ENCODE results near the gene ATP7B. TPM values are rescaled to one million over a fixed set of nuclear protein-coding genes. Genes with fewer than 3 reads are reported as not detected.
"Not testable (repeated sequence)": the region's sequence is repeated elsewhere in the genome, so short reads cannot be mapped to it uniquely, and the experiment has no call there.

Gene ATP7B
- total RNA-seq, 2 experiments from 2014 or later, result 0.38 to 0.80 TPM

- CTCF ChIA-PET, result interaction anchor here (1.2 to 5.3 kb wide), 6 partner anchors 9 to 193 kb away, joined by 3 to 22 read pairs (median 6); partner anchors contain the start of genes ALG11, ATP7B and NEK5
- DNase-seq, result no peak
- Mint-ChIP-seq H3K36me3 (no peaks in the 10 kb centered on the region), H3K4me3 (no peak overlapping the region), H3K9me3 (ENCODE audit: low read depth) (no peaks in the 10 kb centered on the region), H3K27ac (no peak overlapping the region), H3K4me1 (peaks cover under 1% of the 10 kb centered on the region), H3K27me3 (peaks cover 23% of the 10 kb centered on the region)
- ATAC-seq, result peak; percentile 82
Observed at GRCh38 chr13:52001120-52001731, 10.0 kb downstream of the ATP7B start.

GRCh38 chr13:51999921-52000320 is 11.3 kb downstream of the ATP7B start:
- H3K9me3 Mint-ChIP-seq (ENCODE audit: low read depth), result no peaks in the 10 kb centered on the region
- H3K4me3 Mint-ChIP-seq, result no peak overlapping the region
- ATAC-seq, result no peak
- no peaks in the 10 kb centered on the region for H3K36me3 Mint-ChIP-seq
- H3K4me1 Mint-ChIP-seq, result peaks cover 8% of the 10 kb centered on the region
- no peak overlapping the region for H3K27ac Mint-ChIP-seq
- DNase-seq, result no peak
- H3K27me3 Mint-ChIP-seq, result peaks cover 24% of the 10 kb centered on the region
- CTCF ChIA-PET, result interaction anchor here (1.2 to 5.3 kb wide), 4 partner anchors 12 to 451 kb away, joined by 3 to 22 read pairs (median 5); partner anchors contain the start of genes ALG11, ATP7B, NEK5 and VPS36

- no peak overlapping the region for H3K4me3 Mint-ChIP-seq
- H3K27ac Mint-ChIP-seq, result no peak overlapping the region
- DNase-seq (no peak), ATAC-seq (no peak)
- peaks cover 24% of the 10 kb centered on the region for H3K27me3 Mint-ChIP-seq
- peaks cover 8% of the 10 kb centered on the region for H3K4me1 Mint-ChIP-seq
- H3K36me3 Mint-ChIP-seq, result no peaks in the 10 kb centered on the region
- CTCF ChIA-PET, result interaction anchor here (1.4 to 5.3 kb wide), 4 partner anchors 13 to 451 kb away, joined by 4 to 22 read pairs (median 10); partner anchors contain the start of genes ALG11, ATP7B, NEK5 and VPS36
- H3K9me3 Mint-ChIP-seq (ENCODE audit: low read depth), result no peaks in the 10 kb centered on the region
Observed at GRCh38 chr13:51999510-51999911, 11.7 kb downstream of the ATP7B start.

GRCh38 chr13:51998723-51999509 is 12.3 kb downstream of the ATP7B start:
- peaks cover 25% of the 10 kb centered on the region for H3K27me3 Mint-ChIP-seq
- no peaks in the 10 kb centered on the region for H3K9me3 Mint-ChIP-seq (ENCODE audit: low read depth)
- H3K27ac Mint-ChIP-seq, result no peak overlapping the region

GRCh38 chr13:51997641-51998330 is 13.5 kb downstream of the ATP7B start:
- DNase-seq (no peak), ATAC-seq (no peak)
- H3K27ac Mint-ChIP-seq, result no peak overlapping the region
- H3K27me3 Mint-ChIP-seq, result peaks cover 29% of the 10 kb centered on the region
- CTCF ChIA-PET, result interaction anchor here (1.2 to 2.9 kb wide), 2 partner anchors 122 to 130 kb away, joined by 3 to 13 read pairs; partner anchors contain the start of gene NEK5
- H3K4me1 Mint-ChIP-seq, result peaks cover 8% of the 10 kb centered on the region
- H3K36me3 Mint-ChIP-seq, result no peaks in the 10 kb centered on the region
- no peaks in the 10 kb centered on the region for H3K9me3 Mint-ChIP-seq (ENCODE audit: low read depth)
- no peak overlapping the region for H3K4me3 Mint-ChIP-seq

More at GRCh38 chr13:51998723-51999509, 12.3 kb downstream of the ATP7B start:
- CTCF ChIA-PET, result interaction anchor here (1.2 to 2.9 kb wide), 2 partner anchors 121 to 129 kb away, joined by 3 to 13 read pairs; partner anchors contain the start of gene NEK5
- DNase-seq (no peak), ATAC-seq (no peak)
- no peaks in the 10 kb centered on the region for H3K36me3 Mint-ChIP-seq
- peaks cover 8% of the 10 kb centered on the region for H3K4me1 Mint-ChIP-seq
- H3K4me3 Mint-ChIP-seq, result no peak overlapping the region

- CTCF ChIA-PET, result interaction anchor here (2.9 kb wide), 1 partner anchor 131 kb away, joined by 13 read pairs; the partner anchor contains the start of gene NEK5
- Mint-ChIP-seq H3K27ac (no peak overlapping the region), H3K4me3 (no peak overlapping the region), H3K36me3 (no peaks in the 10 kb centered on the region), H3K27me3 (peaks cover 29% of the 10 kb centered on the region), H3K4me1 (peaks cover 8% of the 10 kb centered on the region), H3K9me3 (ENCODE audit: low read depth) (no peaks in the 10 kb centered on the region)
- DNase-seq (no peak), ATAC-seq (no peak)
Observed at GRCh38 chr13:51997186-51997585, 14.1 kb downstream of the ATP7B start.

GRCh38 chr13:51996641-51997040 is 14.6 kb downstream of the ATP7B start:
- Mint-ChIP-seq H3K27ac (no peak overlapping the region), H3K36me3 (no peaks in the 10 kb centered on the region), H3K9me3 (ENCODE audit: low read depth) (no peaks in the 10 kb centered on the region), H3K4me1 (peaks cover 8% of the 10 kb centered on the region), H3K4me3 (no peak overlapping the region), H3K27me3 (peaks cover 29% of the 10 kb centered on the region)
- ATAC-seq (no peak), DNase-seq (no peak)
- CTCF ChIA-PET, result interaction anchor here (0.6 to 2.9 kb wide), 2 partner anchors 38 to 131 kb away, joined by 3 to 13 read pairs; partner anchors contain the start of gene NEK5

GRCh38 chr13:51995677-51996551 is 15.3 kb downstream of the ATP7B start:
- DNase-seq, result no peak
- peaks cover 8% of the 10 kb centered on the region for H3K4me1 Mint-ChIP-seq
- no peak overlapping the region for H3K27ac Mint-ChIP-seq
- CTCF ChIA-PET, result interaction anchor here (0.6 kb wide), 1 partner anchor 37 kb away, joined by 3 read pairs; no protein-coding TSS in a partner anchor
- H3K9me3 Mint-ChIP-seq (ENCODE audit: low read depth), result no peaks in the 10 kb centered on the region
- no peak overlapping the region for H3K4me3 Mint-ChIP-seq
- no peak for ATAC-seq
- no peaks in the 10 kb centered on the region for H3K36me3 Mint-ChIP-seq
- peaks cover 25% of the 10 kb centered on the region for H3K27me3 Mint-ChIP-seq

- peaks cover 17% of the 10 kb centered on the region for H3K27me3 Mint-ChIP-seq
- no peak for ATAC-seq
- H3K4me3 Mint-ChIP-seq, result no peak overlapping the region
- CTCF ChIA-PET, result no interaction called here
- H3K27ac Mint-ChIP-seq, result no peak overlapping the region
- no peaks in the 10 kb centered on the region for H3K9me3 Mint-ChIP-seq (ENCODE audit: low read depth)
- no peak for DNase-seq
- no peaks in the 10 kb centered on the region for H3K36me3 Mint-ChIP-seq
- H3K4me1 Mint-ChIP-seq, result peaks cover 8% of the 10 kb centered on the region
Observed at GRCh38 chr13:51993713-51994112, 17.5 kb downstream of the ATP7B start.

GRCh38 chr13:51988988-51989618 is 22.1 kb downstream of the ATP7B start:
- no peak overlapping the region for H3K4me3 Mint-ChIP-seq
- no peak overlapping the region for H3K27ac Mint-ChIP-seq
- DNase-seq (no peak), ATAC-seq (no peak)
- CTCF ChIA-PET, result no interaction called here
- peaks cover 45% of the 10 kb centered on the region for H3K27me3 Mint-ChIP-seq
- H3K4me1 Mint-ChIP-seq, result no peaks in the 10 kb centered on the region
- H3K9me3 Mint-ChIP-seq (ENCODE audit: low read depth), result no peaks in the 10 kb centered on the region
- no peaks in the 10 kb centered on the region for H3K36me3 Mint-ChIP-seq

- CTCF ChIA-PET; H3K27ac Mint-ChIP-seq; H3K4me1 Mint-ChIP-seq; DNase-seq; H3K4me3 Mint-ChIP-seq; H3K36me3 Mint-ChIP-seq; H3K9me3 Mint-ChIP-seq (ENCODE audit: low read depth); ATAC-seq: not testable (repeated sequence)
- H3K27me3 Mint-ChIP-seq, result peaks cover 45% of the 10 kb centered on the region
Observed at GRCh38 chr13:51984904-51985303, 26.3 kb downstream of the ATP7B start.

GRCh38 chr13:51983292-51983691 is 28.0 kb downstream of the ATP7B start:
- H3K27ac Mint-ChIP-seq; H3K9me3 Mint-ChIP-seq (ENCODE audit: low read depth); H3K36me3 Mint-ChIP-seq; H3K4me3 Mint-ChIP-seq; CTCF ChIA-PET; ATAC-seq; DNase-seq; H3K4me1 Mint-ChIP-seq: not testable (repeated sequence)
- H3K27me3 Mint-ChIP-seq, result peaks cover 42% of the 10 kb centered on the region

Data from activated CD8-positive, alpha-beta memory T cell treated with anti-CD3 and anti-CD28 coated beads, Interleukin-2, amount 10 ng/mL, durations not matched to agents 7 days and 5 days (primary cell).